Activated T-helper 9 cell treated with anti-CD3 and anti-CD28 coated beads, Interleukin-2, amount 50 U/mL, for 16 hours (primary cell): Measurements from ENCODE around the gene ZNF180.
A peak's percentile ranks its signal among the peaks of the same experiment; 100 is the strongest.
"Not testable (repeated sequence)": the region's sequence is repeated elsewhere in the genome, so short reads cannot be mapped to it uniquely, and the experiment has no call there.

Source experiments
- DNase-seq: peaks from one replicate; pipeline ENCODE4 v3.0.0-alpha.2; 2020; ENCODE audit warnings: low read depth

ZNF180 gene

GRCh38 chr19:44499962-44500949, at the start of gene ZNF180:
ZNF180 (minus strand) TSS chr19:44500522; CDS start chr19:44497334, 3,188 bp downstream.
- peak; percentile 91 for DNase-seq

GRCh38 chr19:44549507-44549906, 49.2 kb upstream of the ZNF180 start:
- DNase-seq = no peak

GRCh38 chr19:44548736-44549135, 48.4 kb upstream of the ZNF180 start:
- no peak for DNase-seq

- no peak for DNase-seq
Measured at GRCh38 chr19:44544031-44544430, 43.7 kb upstream of the ZNF180 start.

GRCh38 chr19:44542671-44543070, 42.3 kb upstream of the ZNF180 start:
- no peak for DNase-seq

GRCh38 chr19:44540736-44541135, 40.4 kb upstream of the ZNF180 start:
- no peak for DNase-seq

GRCh38 chr19:44539991-44540390, 39.7 kb upstream of the ZNF180 start:
- DNase-seq = no peak

GRCh38 chr19:44539236-44539826, 39.0 kb upstream of the ZNF180 start:
- no peak for DNase-seq

- not testable (repeated sequence) for DNase-seq
Measured at GRCh38 chr19:44535361-44535760, 35.0 kb upstream of the ZNF180 start.

- DNase-seq = no peak
Measured at GRCh38 chr19:44532819-44533218, 32.5 kb upstream of the ZNF180 start.

- no peak for DNase-seq
Measured at GRCh38 chr19:44530777-44531176, 30.5 kb upstream of the ZNF180 start.

- DNase-seq = no peak
Measured at GRCh38 chr19:44529536-44529935, 29.2 kb upstream of the ZNF180 start, which contains the start of gene CEACAM20. CEACAM20 (minus strand) TSS chr19:44529675; CDS start chr19:44529509, 166 bp downstream.

GRCh38 chr19:44527554-44527953, 27.2 kb upstream of the ZNF180 start:
- no peak for DNase-seq

GRCh38 chr19:44525721-44526430, 25.6 kb upstream of the ZNF180 start:
- no peak for DNase-seq

GRCh38 chr19:44521370-44521769, 21.0 kb upstream of the ZNF180 start:
- DNase-seq = no peak

GRCh38 chr19:44517146-44517545, 16.8 kb upstream of the ZNF180 start:
- no peak for DNase-seq

- DNase-seq = no peak
Measured at GRCh38 chr19:44515907-44516306, 15.6 kb upstream of the ZNF180 start.

- no peak for DNase-seq
Measured at GRCh38 chr19:44515031-44515430, 14.7 kb upstream of the ZNF180 start.

- peak; percentile 5 for DNase-seq
Measured at GRCh38 chr19:44512326-44513298, 12.3 kb upstream of the ZNF180 start.

GRCh38 chr19:44509478-44509877, 9.2 kb upstream of the ZNF180 start:
- DNase-seq = no peak

- no peak for DNase-seq
Measured at GRCh38 chr19:44499559-44499958, 763 bp downstream of the ZNF180 start.
